Tibial artery (tissue), 4 donors: ENCODE results near the gene ZYG11B.
"Not testable (repeated sequence)": the region's sequence is repeated elsewhere in the genome, so short reads cannot be mapped to it uniquely, and the experiment has no call there.

Source experiments
- DNase-seq, 2 donors: peaks; one replicate each; pipeline ENCODE4 v3.0.0-alpha.2; 2019
- H3K27ac ChIP-seq, 2 donors: fragments of 200-600 bp; sonication (generic) in 1 of 2; 1 replicate in 1 of 2; 2 replicates in 1 of 2; pipeline ENCODE4 v1.5.1; 2018 to 2019; ENCODE audit warnings: mild to moderate bottlenecking in 1 of 2
- H3K27me3 ChIP-seq, 2 donors: fragments of 200-600 bp; sonication (generic) in 1 of 2; one replicate each; pipeline versions ENCODE4 v1.5.1 to v1.6.0; 2016 to 2019
- H3K36me3 ChIP-seq, 3 donors: fragments of 200-600 bp; sonication (generic) in 2 of 3; one replicate each; pipeline ENCODE4 v1.5.1; 2016 to 2019; ENCODE audit warnings: mild to moderate bottlenecking in 2 of 3
- H3K4me1 ChIP-seq, 4 donors: fragments of 200-600 bp; sonication (generic) in 2 of 4; 1 replicate in 3 of 4; 2 replicates in 1 of 4; pipeline ENCODE4 v1.5.1; 2016 to 2019
- H3K4me3 ChIP-seq, 2 donors: fragments of 200-600 bp; sonication (generic) in 1 of 2; 1 replicate in 1 of 2; 2 replicates in 1 of 2; pipeline ENCODE4 v1.5.1; 2018 to 2019; ENCODE audit warnings: mild to moderate bottlenecking in 2 of 2
- H3K9me3 ChIP-seq, 3 donors: fragments of 200-600 bp; sonication (generic) in 1 of 3; one replicate each; pipeline ENCODE4 v1.5.1; 2016 to 2019
- intact Hi-C: fragments of 100-400 bp; cut with DNase I; formaldehyde crosslinking; loops from one replicate; pipeline ENCODE4 v1.15.0; 2023; ENCODE audit warnings: low total_unique reads
- TF ChIP-seq, protein P1 (sequence below), 2 experiments: fragments of 200-600 bp in 1 of 2; fragments of 450-650 bp in 1 of 2; IDR thresholded peaks; one replicate each; pipeline ENCODE4 v1.5.1; 2017 to 2019; ENCODE audit warnings: antibody characterized with exemption in 2 of 2, mild to moderate bottlenecking in 1 of 2, moderate library complexity in 1 of 2

The ZYG11B gene

DNA sequence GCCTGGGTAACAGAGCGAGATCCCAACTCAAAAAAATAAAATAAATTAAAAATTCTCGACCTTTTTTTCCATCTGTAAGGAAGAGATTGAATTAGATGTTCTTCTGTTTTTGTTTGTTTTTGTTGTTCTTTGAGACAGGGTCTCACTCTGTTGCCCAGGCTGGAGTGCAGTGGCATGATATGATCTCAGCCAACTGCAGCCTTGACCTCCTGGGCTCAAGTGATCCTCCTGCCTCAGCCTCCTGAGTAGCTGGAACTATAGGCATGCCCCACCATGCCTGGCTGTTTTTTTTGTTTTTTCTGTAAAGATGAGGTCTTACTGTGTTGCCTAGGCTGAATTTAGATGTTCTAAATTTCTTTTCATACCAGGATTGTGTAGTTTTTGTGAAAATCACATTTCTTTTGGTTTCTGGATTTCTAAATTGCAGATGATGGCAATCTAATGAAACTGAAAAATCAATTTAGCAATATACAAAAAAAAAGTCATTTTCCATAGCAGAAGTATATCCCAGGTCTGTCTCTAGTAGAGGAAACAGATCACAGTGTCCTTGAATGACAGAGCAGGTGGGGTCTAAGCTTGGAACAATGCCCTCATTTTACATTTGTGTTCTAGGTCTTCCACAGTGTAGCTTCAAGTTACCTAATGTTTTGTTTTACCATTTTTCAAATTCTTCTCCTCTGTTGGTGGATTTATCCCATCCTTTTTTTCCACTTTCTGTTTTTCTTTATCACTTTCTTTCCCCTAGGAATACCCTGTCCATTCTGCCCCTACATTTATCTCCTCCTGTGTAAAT, 136.6 kb downstream of the ZYG11B start:
- intact Hi-C loops: no loop called here
- no peaks in the 10 kb centered on the region for H3K4me1 ChIP-seq
- no peaks in the 10 kb centered on the region for H3K36me3 ChIP-seq
- no peak for DNase-seq
- H3K27me3 ChIP-seq: peaks cover 0 to 4% of the 10 kb centered on the region in 2 donors
- no peak overlapping the region for H3K27ac ChIP-seq
- no peaks in the 10 kb centered on the region for H3K9me3 ChIP-seq
- no peak overlapping the region for H3K4me3 ChIP-seq
- TF ChIP-seq, protein P1, sequence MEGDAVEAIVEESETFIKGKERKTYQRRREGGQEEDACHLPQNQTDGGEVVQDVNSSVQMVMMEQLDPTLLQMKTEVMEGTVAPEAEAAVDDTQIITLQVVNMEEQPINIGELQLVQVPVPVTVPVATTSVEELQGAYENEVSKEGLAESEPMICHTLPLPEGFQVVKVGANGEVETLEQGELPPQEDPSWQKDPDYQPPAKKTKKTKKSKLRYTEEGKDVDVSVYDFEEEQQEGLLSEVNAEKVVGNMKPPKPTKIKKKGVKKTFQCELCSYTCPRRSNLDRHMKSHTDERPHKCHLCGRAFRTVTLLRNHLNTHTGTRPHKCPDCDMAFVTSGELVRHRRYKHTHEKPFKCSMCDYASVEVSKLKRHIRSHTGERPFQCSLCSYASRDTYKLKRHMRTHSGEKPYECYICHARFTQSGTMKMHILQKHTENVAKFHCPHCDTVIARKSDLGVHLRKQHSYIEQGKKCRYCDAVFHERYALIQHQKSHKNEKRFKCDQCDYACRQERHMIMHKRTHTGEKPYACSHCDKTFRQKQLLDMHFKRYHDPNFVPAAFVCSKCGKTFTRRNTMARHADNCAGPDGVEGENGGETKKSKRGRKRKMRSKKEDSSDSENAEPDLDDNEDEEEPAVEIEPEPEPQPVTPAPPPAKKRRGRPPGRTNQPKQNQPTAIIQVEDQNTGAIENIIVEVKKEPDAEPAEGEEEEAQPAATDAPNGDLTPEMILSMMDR (IDR thresholded peaks at IDR 0.05): no peak

DNA sequence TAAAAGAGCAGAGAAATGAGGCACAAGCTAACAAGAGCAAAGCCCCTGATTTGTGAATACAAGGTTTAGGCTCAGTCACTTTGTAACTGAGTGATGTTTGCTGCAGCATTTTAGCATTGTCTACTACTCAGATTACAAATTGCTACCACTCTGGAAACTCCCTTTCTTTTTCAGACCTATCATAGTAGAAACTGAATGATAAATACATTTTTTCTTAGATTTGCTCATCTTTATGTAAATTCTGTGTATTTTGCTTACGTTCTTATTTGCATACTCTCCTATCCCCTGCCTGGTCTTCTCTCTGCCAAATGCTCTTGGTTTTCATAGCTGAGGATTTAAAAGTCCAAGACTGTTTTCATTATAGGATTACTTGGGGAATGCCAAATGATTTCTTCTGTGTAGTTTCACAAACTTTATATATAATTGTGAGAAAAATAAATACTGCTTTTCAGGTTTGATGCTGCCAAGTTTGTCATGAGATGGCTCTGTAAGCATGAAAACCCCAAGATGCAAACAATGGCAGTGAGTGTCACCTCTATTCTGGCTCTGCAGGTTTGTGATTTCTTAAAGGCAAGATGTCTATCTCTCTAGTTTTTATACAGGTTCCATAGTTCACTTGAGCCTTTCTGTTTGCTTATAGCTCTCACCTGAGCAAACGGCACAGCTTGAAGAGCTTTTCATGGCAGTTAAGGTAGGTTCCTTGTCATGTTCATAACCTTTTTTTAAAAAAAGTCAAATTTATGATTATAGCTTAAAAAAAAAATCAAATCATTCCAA, 141.0 kb downstream of the ZYG11B start:
- Histone ChIP-seq H3K36me3 (no peaks in the 10 kb centered on the region), H3K27ac (no peak overlapping the region), H3K4me1 (no peaks in the 10 kb centered on the region), H3K9me3 (no peaks in the 10 kb centered on the region), H3K27me3 (peaks cover 0 to 4% of the 10 kb centered on the region in 2 donors), H3K4me3 (no peak overlapping the region)
- TF ChIP-seq, protein P1 (IDR thresholded peaks at IDR 0.05): no peak
- DNase-seq: no peak
- intact Hi-C loops: no loop called here

DNA sequence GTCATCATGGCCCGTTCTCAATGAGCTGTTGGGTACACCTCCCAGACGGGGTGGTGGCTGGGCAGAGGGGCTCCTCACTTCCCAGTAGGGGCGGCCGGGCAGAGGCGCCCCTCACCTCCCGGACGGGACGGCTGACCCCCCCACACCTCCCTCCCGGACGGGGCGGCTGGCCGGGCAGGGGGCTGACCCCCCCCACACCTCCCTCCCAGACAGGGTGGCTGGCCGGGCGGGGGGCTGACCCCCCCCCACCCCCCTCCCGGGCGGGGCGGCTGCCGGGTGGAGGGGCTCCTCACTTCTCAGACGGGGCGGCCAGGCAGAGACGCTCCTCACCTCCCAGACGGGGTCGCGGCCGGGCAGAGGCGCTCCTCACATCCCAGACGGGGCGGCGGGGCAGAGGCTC, 143.5 kb downstream of the ZYG11B start:
- H3K27me3 ChIP-seq, H3K27ac ChIP-seq, intact Hi-C loops, H3K36me3 ChIP-seq, H3K9me3 ChIP-seq, H3K4me1 ChIP-seq, DNase-seq, H3K4me3 ChIP-seq: not testable (repeated sequence)

DNA sequence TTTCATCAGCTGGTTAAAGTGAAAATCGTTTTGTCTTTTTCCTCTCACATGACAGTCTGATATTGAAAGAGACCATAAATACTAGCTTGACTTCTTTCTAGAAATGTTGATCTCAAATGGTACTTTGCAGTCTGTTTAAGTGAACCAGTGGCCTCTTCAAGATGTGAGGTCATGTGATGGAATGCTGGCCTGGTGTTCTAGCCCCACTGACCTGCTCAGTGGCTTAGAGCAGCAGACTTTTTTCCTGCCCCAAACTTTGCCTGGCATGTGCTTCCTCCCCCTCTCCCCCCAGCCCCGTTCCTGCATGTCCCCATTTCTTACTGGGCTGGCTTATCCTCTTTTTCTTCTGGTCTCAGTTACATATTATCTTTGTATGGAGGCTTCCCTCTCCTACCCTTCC, 150.6 kb downstream of the ZYG11B start:
- no peak overlapping the region for H3K4me3 ChIP-seq
- no peaks in the 10 kb centered on the region for H3K9me3 ChIP-seq
- intact Hi-C loops: no loop called here
- no peaks in the 10 kb centered on the region for H3K36me3 ChIP-seq
- TF ChIP-seq, protein P1 (IDR thresholded peaks at IDR 0.05): no peak
- peaks cover 0 to 4% of the 10 kb centered on the region in 2 donors for H3K27me3 ChIP-seq
- H3K27ac ChIP-seq: no peak overlapping the region
- DNase-seq: no peak
- H3K4me1 ChIP-seq: no peaks in the 10 kb centered on the region
